Psoas muscle (tissue), 8 donors: Measurements from ENCODE around the gene CBLIF. TPM values are rescaled to one million over a fixed set of nuclear protein-coding genes. Genes with fewer than 3 reads are reported as not detected.
"Not testable (repeated sequence)": the region's sequence is repeated elsewhere in the genome, so short reads cannot be mapped to it uniquely, and the experiment has no call there.

Experiments used
- ATAC-seq, 4 donors: fragments of 200-7000 bp; cut with Tn5 transposase; one replicate each; pipeline ENCODE4 v1.9.1; 2020; ENCODE audit warnings: moderate library complexity in 3 of 4, mild to moderate bottlenecking in 2 of 4
- DNase-seq, 2 donors: peaks; one replicate each; pipeline ENCODE4 v3.0.0-alpha.2; 2020
- H3K27ac ChIP-seq: fragments of 200-600 bp; one replicate; pipeline ENCODE4 v1.8.0; 2022
- H3K27me3 ChIP-seq, 3 donors: fragments of 200-600 bp in 1 of 3; one replicate each; pipeline versions ENCODE4 v1.6.1 to v1.8.0; 2013 to 2022; ENCODE audit warnings: low read length in 2 of 3, mild to moderate bottlenecking in 2 of 3, moderate library complexity in 1 of 3; ENCODE audit not compliant: insufficient read depth in 3 of 3
- H3K36me3 ChIP-seq, 2 donors: fragments of 200-600 bp in 1 of 2; one replicate each; pipeline versions ENCODE4 v1.6.1 to v1.8.0; 2013 to 2022; ENCODE audit warnings: low read depth in 1 of 2, mild to moderate bottlenecking in 1 of 2, moderate library complexity in 1 of 2; ENCODE audit not compliant: insufficient read depth in 1 of 2
- H3K4me1 ChIP-seq: fragments of 200-600 bp; one replicate; pipeline ENCODE4 v1.8.0; 2022
- H3K4me3 ChIP-seq: fragments of 200-600 bp; one replicate; pipeline ENCODE4 v1.8.0; 2022; ENCODE audit warnings: mild to moderate bottlenecking
- H3K9me3 ChIP-seq: fragments of 200-600 bp; one replicate; pipeline ENCODE4 v1.8.0; 2022
- CTCF ChIP-seq: fragments of 200-600 bp; IDR thresholded peaks from one replicate; pipeline ENCODE4 v1.8.0; 2022; ENCODE audit warnings: antibody characterized with exemption
- WGBS, 3 donors: extraction: QIAGEN DNeasy Blood & Tissue Kit; methylation state at CpG; one replicate each; pipeline versions ENCODE4 v1.1.6 to v1.1.7; 2013; 5-methylcytosine and 5-hydroxymethylcytosine counted together
- intact Hi-C, 2 donors: fragments of 100-400 bp; cut with DNase I; formaldehyde crosslinking; loops; one replicate each; pipeline versions ENCODE4 v1.11.0 to v1.14.2; 2022
- long read RNA-seq, 2 donors: library from polyadenylated mRNA; unstranded; transcript quantifications; one replicate each; pipeline ENCODE4 v2.0.0, GENCODE V29; 2021
- polyA plus RNA-seq, 3 donors: library from polyadenylated mRNA; stranded (reverse); fragments of 200-250 nt; gene quantifications; one replicate each; pipeline ENCODE4 v1.2.3, GENCODE V29; 2013
- total RNA-seq, 4 donors: library from RNA; stranded (reverse); fragmentation: NEBNext Ultra II Directional in 2 of 4; extraction: Animal tissue kit (Norgen Biotek cat#: 25700) in 2 of 4; gene quantifications; one replicate each; pipeline versions ENCODE4 v1.2.1 to v1.2.4, GENCODE V29; 2021 to 2023
- donor health status: healthy with polysubstance abuse.
- donor health status: DM: no; HTN: no; CAD: no; lungs with moderate emphysema.
- donor health status: Bipolar disorder and iron deficiency.
- donor health status: healthy.
- donor health status: DM: yes; HTN: yes; CAD: no.
- donor health status: DM: no; HTN: no; CAD: no.
- donor health status: DM: no; HTN: no; CAD: no.
- donor health status: DM: yes; HTN: yes; CAD: no.

Gene CBLIF
- not detected for total RNA-seq
- polyA plus RNA-seq = under 1 TPM in 1 of 3 donors, not detected in 2; 0.05 TPM
- long read RNA-seq, donor 1 = 0 reads
- long read RNA-seq, donor 2 = 0 reads

- Histone ChIP-seq H3K4me1 (no peaks in the 10 kb centered on the region), H3K36me3 (no peaks in the 10 kb centered on the region), H3K27me3 (no peaks in the 10 kb centered on the region), H3K4me3 (no peak within 1 kb of the TSS), H3K9me3 (no peaks in the 10 kb centered on the region), H3K27ac (no peak within 1 kb of the TSS)
- intact Hi-C loops = no loop called here
- no peak for ATAC-seq
- TF ChIP-seq CTCF = no peak
- no peak for DNase-seq
- WGBS, 3 donors = 70 to 83% (median 77%) methylated on average over 4 of the region's 4 CpGs
These were observed at the start of gene CBLIF for GRCh38 chr11:59845399-59845798. Gene CBLIF (minus strand): TSS chr11:59845499. CDS start chr11:59845453, 46 bp downstream.

DNA sequence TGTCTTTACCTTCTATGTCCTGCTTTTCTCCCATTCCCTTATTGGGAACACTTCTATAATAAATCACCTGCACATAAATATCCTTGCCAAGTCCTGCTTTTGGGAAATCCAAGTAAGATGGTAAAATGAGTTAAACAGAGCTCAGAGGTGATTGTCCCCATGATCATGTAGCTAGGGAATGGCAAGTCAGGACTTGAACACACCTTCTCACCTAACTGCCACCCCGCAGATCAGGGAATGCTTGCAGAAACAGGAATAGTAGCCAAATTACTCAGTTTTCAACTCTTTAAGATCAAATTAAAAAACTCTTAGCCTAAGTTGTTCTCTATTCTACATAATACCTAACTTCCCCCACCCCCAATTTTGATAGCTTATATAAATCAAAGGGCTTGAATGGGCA, 49.3 kb upstream of the CBLIF start:
- ATAC-seq = no peak

GRCh38 chr11:59891781-59892181, 46.5 kb upstream of the CBLIF start:
- H3K27ac ChIP-seq = no peak overlapping the region
- WGBS, 3 donors = 7 to 17% (median 15%) methylated on average over 4 of the region's 4 CpGs
- intact Hi-C loops = no loop called here
- TF ChIP-seq CTCF = no peak
- no peak for DNase-seq
- no peak overlapping the region for H3K4me3 ChIP-seq
- peaks cover 10% of the 10 kb centered on the region for H3K9me3 ChIP-seq
- no peaks in the 10 kb centered on the region for H3K27me3 ChIP-seq
- no peaks in the 10 kb centered on the region for H3K4me1 ChIP-seq
- ATAC-seq = no peak
- H3K36me3 ChIP-seq = no peaks in the 10 kb centered on the region

More for the DNA sequence above, 49.3 kb upstream of the CBLIF start:
- Histone ChIP-seq H3K4me3 (no peak overlapping the region), H3K27me3 (no peaks in the 10 kb centered on the region), H3K9me3 (no peaks in the 10 kb centered on the region), H3K36me3 (no peaks in the 10 kb centered on the region), H3K27ac (no peak overlapping the region), H3K4me1 (no peaks in the 10 kb centered on the region)
- intact Hi-C loops = no loop called here
- no peak for TF ChIP-seq CTCF
- WGBS, 3 donors = 77 to 84% (median 78%) methylated on average over 1 of the region's 1 CpG
- DNase-seq = no peak

GRCh38 chr11:59887156-59887555, 41.9 kb upstream of the CBLIF start:
- H3K36me3 ChIP-seq, intact Hi-C loops, H3K4me3 ChIP-seq, H3K27ac ChIP-seq, ATAC-seq, H3K27me3 ChIP-seq, H3K4me1 ChIP-seq, DNase-seq: not testable (repeated sequence)
- peaks cover 18% of the 10 kb centered on the region for H3K9me3 ChIP-seq

GRCh38 chr11:59883597-59883996, 38.3 kb upstream of the CBLIF start:
- DNase-seq (no peak), ATAC-seq (no peak)
- Histone ChIP-seq H3K27ac (no peak overlapping the region), H3K4me1 (no peaks in the 10 kb centered on the region), H3K27me3 (no peaks in the 10 kb centered on the region), H3K36me3 (no peaks in the 10 kb centered on the region), H3K4me3 (no peak overlapping the region), H3K9me3 (peaks cover 16% of the 10 kb centered on the region)
- no peak for TF ChIP-seq CTCF
- WGBS, 3 donors = 90 to 94% (median 93%) methylated on average over 1 of the region's 1 CpG
- intact Hi-C loops = no loop called here
